IgD-negative memory B cell (primary cell): ENCODE results near the gene TBC1D9. TPM values are rescaled to one million over a fixed set of nuclear protein-coding genes. Genes with fewer than 3 reads are reported as not detected.

ENCODE experiments used
- H3K27ac Mint-ChIP-seq, 3 donors: one replicate each; pipeline ENCODE4 v1.8.0; 2020 to 2022; ENCODE audit warnings: mild to moderate bottlenecking in 3 of 3, mixed read lengths in 3 of 3, moderate library complexity in 1 of 3
- H3K27me3 Mint-ChIP-seq: one replicate; pipeline ENCODE4 v1.8.0; 2021; ENCODE audit warnings: mixed read lengths
- H3K36me3 Mint-ChIP-seq: one replicate; pipeline ENCODE4 v1.8.0; 2020; ENCODE audit warnings: mild to moderate bottlenecking, mixed read lengths
- H3K4me1 Mint-ChIP-seq, 3 donors: one replicate each; pipeline ENCODE4 v1.8.0; 2020 to 2022; ENCODE audit warnings: mixed read lengths in 3 of 3, mild to moderate bottlenecking in 1 of 3
- H3K4me3 Mint-ChIP-seq, 4 donors: one replicate each; pipeline ENCODE4 v1.8.0; 2020 to 2022; ENCODE audit warnings: mild to moderate bottlenecking in 4 of 4, mixed read lengths in 4 of 4, moderate library complexity in 3 of 4
- H3K9me3 Mint-ChIP-seq, 3 donors: one replicate each; pipeline ENCODE4 v1.8.0; 2020 to 2021; ENCODE audit warnings: mixed read lengths in 3 of 3, mild to moderate bottlenecking in 1 of 3
- polyA plus RNA-seq: library from polyadenylated mRNA; unstranded; fragments of 300-500 nt; fragmentation: Illumina TruSeq; gene quantifications from one replicate; pipeline ENCODE4 v1.2.3, GENCODE V29; 2021

TBC1D9 gene
- polyA plus RNA-seq, 1 donor from 2014 or later: 59.4 TPM

GRCh38 chr4:140600408-140600807, 155.8 kb downstream of the TBC1D9 start:
- no peaks in the 10 kb centered on the region for H3K4me1 Mint-ChIP-seq
- no peak overlapping the region for H3K4me3 Mint-ChIP-seq
- peaks cover 8% of the 10 kb centered on the region for H3K27me3 Mint-ChIP-seq
- no peak overlapping the region for H3K27ac Mint-ChIP-seq
- H3K9me3 Mint-ChIP-seq: no peaks in the 10 kb centered on the region
- H3K36me3 Mint-ChIP-seq: no peaks in the 10 kb centered on the region

- Mint-ChIP-seq H3K4me3 (no peak overlapping the region), H3K9me3 (peaks cover 0 to 2% (median 0%) of the 10 kb centered on the region in 3 donors), H3K4me1 (no peaks in the 10 kb centered on the region), H3K27me3 (peaks cover 16% of the 10 kb centered on the region), H3K36me3 (no peaks in the 10 kb centered on the region), H3K27ac (no peak overlapping the region)
Observed at GRCh38 chr4:140595065-140595464, 161.1 kb downstream of the TBC1D9 start.

DNA sequence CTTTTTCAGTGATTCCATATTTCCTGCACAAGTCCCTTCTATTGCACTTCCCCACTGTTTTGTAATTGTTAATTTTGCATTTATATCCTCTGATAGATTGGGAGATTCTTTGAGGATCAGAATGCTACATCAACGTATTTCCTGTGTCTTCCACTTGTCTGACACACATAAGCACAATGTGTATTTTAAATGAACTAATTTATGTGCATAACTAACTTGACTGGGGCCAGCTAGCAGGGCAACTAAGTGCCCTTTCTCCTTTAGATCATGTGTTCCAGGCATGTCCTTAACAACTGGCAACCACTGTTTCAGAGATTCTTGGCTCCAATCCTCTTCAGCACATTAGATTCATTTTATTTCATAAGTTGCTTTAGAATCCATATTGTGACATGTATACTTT, 171.7 kb downstream of the TBC1D9 start:
- no peak overlapping the region for H3K27ac Mint-ChIP-seq
- peaks cover 0 to 3% (median 3%) of the 10 kb centered on the region in 3 donors for H3K9me3 Mint-ChIP-seq
- no peaks in the 10 kb centered on the region for H3K36me3 Mint-ChIP-seq
- H3K4me1 Mint-ChIP-seq: no peaks in the 10 kb centered on the region
- peaks cover 9% of the 10 kb centered on the region for H3K27me3 Mint-ChIP-seq
- no peak overlapping the region for H3K4me3 Mint-ChIP-seq

DNA sequence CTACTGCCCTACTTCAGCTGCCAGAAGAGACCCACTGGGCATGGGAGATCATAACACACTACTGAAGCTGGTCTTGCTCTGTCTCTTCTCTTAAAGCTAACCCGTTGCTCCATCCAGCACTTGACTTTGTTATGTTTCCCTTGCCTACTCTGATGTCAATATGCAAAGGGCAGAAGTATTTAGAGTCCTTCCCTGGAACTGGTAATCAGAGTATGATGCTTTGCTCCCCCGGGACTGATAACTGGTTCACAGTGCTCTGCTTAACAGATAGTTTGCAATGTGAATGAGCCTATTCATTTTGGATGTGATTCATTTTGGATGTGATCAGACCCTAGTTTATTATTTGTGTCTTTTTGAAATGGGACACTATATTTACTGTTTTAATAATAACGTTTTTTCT, 175.1 kb downstream of the TBC1D9 start:
- Mint-ChIP-seq H3K27me3 (peaks cover 29% of the 10 kb centered on the region), H3K4me3 (no peak overlapping the region), H3K4me1 (peaks cover 0 to 2% (median 0%) of the 10 kb centered on the region in 3 donors), H3K27ac (no peak overlapping the region), H3K36me3 (no peaks in the 10 kb centered on the region), H3K9me3 (peaks cover 1 to 3% (median 3%) of the 10 kb centered on the region in 3 donors)

GRCh38 chr4:140579278-140579677, 176.9 kb downstream of the TBC1D9 start:
- H3K36me3 Mint-ChIP-seq: no peaks in the 10 kb centered on the region
- H3K27ac Mint-ChIP-seq: no peak overlapping the region
- peaks cover 1 to 3% (median 3%) of the 10 kb centered on the region in 3 donors for H3K9me3 Mint-ChIP-seq
- H3K4me3 Mint-ChIP-seq: no peak overlapping the region
- H3K4me1 Mint-ChIP-seq: peaks cover 0 to 2% (median 0%) of the 10 kb centered on the region in 3 donors
- peaks cover 36% of the 10 kb centered on the region for H3K27me3 Mint-ChIP-seq

GRCh38 chr4:140575489-140575888, 180.7 kb downstream of the TBC1D9 start:
- Mint-ChIP-seq H3K27me3 (peaks cover 61% of the 10 kb centered on the region), H3K4me3 (no peak overlapping the region), H3K4me1 (peaks cover 0 to 2% (median 0%) of the 10 kb centered on the region in 3 donors), H3K27ac (no peak overlapping the region), H3K9me3 (peaks cover 3 to 14% (median 10%) of the 10 kb centered on the region in 3 donors), H3K36me3 (no peaks in the 10 kb centered on the region)

- H3K36me3 Mint-ChIP-seq: peaks cover 2% of the 10 kb centered on the region
- H3K4me1 Mint-ChIP-seq: peaks cover 7 to 21% (median 16%) of the 10 kb centered on the region in 3 donors
- H3K27me3 Mint-ChIP-seq: peaks cover 70% of the 10 kb centered on the region
- H3K27ac Mint-ChIP-seq: no peak overlapping the region
- H3K4me3 Mint-ChIP-seq: no peak overlapping the region
- H3K9me3 Mint-ChIP-seq: peaks cover 1 to 14% (median 12%) of the 10 kb centered on the region in 3 donors
Observed at GRCh38 chr4:140571620-140572019, 184.6 kb downstream of the TBC1D9 start.

Other genes with a start within 250 kb of the TBC1D9 start
- gene ELMOD2, start 232.2 kb downstream of the TBC1D9 start, polyA plus RNA-seq: 4.8 TPM
- not detected for gene UCP1, start 187.4 kb downstream of the TBC1D9 start, polyA plus RNA-seq